ENCODE data around the gene CFAP161.

Gene CFAP161

DNA sequence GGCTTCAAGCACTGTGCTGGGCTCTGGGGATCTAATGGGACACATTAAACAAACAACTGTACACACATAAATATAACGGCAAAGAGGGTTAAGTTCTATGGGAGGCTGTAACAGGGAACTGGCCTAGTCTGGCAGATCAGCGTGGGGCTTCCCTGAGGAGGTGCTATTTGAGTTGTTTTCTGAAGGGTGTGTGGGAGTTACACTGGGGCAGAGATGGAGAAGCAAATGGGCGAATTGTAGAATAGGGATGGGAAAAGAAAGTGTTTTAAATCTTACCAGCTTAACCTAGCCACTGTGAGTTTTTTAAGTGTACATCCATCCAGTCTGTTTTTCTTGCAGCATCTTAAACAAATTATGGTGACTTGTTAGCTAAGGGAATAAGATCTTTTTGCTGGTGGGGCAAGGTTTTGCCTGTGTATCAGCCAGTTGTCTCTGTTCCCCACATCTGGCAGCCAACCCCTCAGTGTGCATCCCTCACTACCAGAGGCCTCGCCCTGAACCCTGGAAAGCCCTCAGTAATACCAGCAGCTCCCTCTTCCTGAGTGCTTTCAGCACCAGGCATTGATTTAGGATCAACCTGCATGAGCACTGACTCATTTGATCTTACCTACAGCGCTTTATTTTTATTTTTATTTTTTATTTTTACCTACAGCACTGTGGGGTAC, 51.7 kb downstream of the CFAP161 start:
- no peak for DNase-seq

DNA sequence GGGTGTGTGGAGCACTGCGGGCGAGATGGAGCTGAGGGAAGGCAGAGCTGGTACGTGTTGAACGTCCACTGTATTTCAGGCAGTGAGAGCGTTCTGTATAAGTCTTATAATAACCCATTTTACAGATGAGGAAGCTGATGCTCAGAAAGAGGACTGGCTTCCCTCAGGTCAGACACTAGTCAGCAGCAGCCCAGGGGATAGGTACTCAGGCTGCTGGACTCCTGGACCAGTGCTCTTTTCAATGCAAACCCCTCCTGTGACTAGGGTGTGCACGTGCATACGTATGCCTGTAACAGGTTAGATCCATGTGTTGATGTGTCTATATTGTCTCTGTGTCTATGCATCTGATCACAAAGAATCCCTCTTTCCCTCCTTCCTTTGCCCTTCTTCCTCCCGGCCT, 54.3 kb downstream of the CFAP161 start:
- no peak for DNase-seq

DNA sequence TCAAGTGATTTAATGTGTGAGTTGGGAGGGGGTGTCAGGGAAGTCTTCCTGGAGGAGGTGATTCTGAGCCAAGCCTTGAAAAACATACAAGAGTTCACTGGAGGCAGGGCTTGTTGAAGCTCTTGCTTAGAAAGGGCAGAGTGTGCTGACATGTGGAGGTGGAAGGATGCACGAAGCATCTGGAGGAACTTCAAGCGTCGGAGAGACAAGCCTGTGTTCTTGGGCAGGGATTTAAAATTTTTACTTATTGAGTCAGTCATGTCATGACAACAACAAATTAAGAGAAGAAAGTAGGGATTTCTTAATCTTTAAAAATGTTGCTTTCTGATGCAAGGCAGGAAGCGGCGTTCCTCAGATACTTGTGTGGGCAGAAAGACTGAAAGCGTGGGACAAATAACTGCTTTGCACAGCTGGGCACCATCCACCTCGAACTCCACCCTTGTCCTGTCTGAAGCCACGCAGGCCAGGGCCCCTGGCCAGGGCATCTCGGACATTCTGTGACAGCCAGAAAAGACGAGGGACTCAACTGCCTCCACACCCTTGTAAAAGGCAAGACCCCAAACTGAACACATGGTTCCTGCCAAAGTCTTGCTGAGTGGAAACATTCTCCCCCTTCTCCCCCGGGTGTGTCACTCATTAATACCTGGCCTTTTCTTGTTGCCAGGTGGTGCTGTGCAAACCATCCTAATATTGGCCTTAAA, 55.7 kb downstream of the CFAP161 start:
- no peak for DNase-seq

DNA sequence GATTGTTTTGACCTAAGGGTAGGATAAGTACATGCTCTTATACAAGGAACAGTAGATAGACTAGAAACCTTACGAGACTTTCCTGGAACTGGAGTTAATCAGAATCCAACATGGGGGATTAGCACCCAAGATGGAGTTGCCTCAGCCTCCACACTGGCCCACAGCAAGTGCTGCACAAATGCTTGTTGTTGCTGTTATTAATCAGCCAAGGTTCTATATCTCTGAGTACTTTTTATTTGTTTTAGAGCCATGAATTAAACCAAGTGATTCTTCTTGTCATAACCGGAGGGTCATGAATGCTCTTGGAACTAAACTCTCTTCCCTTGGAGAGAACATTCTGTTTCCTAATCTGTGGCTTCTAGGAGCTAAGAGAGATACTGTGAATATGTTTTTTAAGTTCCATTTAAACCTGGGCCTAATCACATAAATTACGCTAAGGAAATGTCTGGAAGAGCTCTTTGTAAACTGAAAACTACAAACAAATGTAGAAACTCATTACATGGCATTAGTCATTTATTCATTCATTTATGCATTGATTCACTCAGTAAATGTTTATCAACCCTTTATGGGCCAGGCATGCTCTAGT, 56.9 kb downstream of the CFAP161 start:
- no peak for DNase-seq

DNA sequence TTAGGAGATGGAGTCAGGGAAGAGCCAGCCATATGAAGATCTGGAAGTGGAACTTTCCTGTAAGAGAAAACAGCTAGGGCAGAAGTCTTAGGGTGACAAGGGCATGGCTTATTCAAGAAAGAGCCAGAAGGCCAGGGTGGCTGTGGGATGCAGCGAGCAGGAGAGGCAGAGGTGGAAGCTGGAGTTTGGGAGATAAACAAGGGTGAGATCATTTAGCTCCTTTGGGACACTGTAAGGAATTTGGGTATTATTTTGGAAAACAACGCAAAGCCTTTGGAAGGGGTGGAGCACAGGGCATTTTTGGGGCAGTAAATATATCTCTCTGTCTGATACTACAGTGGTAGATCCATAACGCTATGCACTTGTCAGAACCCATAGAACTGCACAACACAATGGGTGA, 57.6 kb downstream of the CFAP161 start:
- no peak for DNase-seq

DNA sequence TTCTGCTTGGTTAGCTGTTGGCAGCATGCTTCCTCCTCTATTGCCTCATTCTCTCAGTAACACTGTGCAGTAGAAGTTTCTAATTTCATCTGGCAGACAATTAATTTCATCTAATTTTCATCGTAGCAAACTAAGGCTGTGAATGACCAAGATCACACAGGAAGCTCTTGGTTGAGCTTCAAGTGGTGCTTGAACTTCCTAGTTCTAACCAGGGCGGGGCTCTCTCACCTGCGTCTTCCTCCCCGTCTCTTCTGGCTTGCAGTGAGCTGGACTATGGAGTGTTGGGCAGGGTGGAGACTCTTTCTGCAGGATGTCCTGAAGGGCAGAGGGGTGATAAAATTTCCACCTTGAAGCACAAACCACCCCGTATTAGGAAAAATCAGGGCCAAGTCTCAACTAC, 60.7 kb downstream of the CFAP161 start:
- no peak for DNase-seq

DNA sequence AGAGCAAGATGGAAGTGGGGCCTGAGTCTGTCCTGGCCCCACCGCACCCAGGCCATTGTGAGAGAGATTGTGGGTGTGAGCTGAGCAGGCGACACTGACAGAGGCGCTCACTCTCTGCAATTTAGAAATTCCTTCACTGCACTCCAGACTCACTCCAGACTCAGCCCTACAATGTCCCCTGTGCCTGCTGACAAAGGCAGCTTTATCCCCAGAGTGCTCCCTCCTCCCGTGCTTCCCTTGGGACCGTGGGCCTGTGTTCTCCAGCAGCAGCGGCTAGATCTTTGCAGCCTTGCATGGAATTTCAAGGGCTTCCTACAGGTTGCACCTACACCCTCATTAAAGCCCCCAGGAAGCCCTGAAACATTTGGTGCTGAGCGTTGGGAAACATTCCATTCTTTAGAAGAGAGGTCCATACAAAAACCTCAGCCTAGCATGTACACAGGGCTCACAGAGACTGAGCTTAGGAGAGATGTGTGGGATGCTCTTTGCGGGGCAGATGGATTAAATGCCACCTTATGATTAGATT, 61.3 kb downstream of the CFAP161 start:
- DNase-seq: no peak

DNA sequence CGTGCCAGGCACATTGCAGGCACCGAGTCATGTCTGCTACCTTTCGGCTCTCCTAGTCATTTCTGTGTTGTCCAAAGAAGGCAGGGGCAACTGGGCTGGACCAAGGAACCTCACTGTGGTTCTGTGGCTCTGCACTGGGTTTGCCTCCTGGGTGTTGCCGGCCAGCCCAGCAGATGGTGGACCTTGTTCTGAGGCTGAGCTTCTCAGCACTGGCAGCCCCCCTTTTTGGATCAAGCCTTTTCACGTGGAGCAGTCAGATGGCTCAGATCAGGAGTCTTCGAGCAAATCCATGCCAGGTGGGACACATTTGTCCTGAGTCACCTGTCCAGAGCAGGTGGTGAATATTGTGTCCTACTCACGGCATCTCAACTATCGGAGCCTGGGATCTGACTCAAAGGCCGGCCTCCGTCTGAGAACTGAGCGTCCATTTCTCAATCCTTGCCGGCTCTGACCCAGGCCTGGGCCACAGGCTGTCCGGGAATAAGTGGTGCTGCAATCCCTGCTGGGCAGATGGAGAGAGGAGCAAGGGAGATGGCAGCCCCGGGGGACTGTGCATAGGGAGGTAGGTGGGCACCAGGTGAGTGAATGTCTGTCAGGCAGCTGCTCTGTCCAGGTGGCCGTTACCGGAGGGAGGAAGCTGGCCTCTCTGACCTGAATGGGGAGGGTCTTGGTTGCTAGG, 62.6 kb downstream of the CFAP161 start, which contains the start of gene IL16:
Gene IL16, plus strand, starts transcription at position 304 of the 679 bp plus-strand sequence. CDS start 28,521 bp downstream, outside the sequence.
- no peak for DNase-seq

DNA sequence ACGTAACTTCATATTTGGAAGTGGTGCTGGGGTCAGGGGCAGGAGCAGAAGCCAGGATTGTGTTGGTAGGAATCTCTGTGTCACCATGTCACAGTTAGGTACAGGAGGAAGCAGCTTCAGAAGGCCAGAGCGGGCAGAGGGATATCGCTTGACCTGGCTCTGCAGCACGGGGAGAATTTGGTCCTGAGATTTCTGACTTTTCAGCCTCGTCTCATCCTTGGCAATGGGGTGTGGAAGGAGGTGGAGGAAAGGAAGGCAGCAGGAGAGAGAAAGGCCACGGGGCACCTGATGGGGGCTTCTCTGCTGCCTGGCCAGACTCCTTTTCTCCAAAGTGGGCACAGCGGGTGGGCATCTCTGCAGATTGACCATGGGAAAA, 63.2 kb downstream of the CFAP161 start:
- no peak for DNase-seq

DNA sequence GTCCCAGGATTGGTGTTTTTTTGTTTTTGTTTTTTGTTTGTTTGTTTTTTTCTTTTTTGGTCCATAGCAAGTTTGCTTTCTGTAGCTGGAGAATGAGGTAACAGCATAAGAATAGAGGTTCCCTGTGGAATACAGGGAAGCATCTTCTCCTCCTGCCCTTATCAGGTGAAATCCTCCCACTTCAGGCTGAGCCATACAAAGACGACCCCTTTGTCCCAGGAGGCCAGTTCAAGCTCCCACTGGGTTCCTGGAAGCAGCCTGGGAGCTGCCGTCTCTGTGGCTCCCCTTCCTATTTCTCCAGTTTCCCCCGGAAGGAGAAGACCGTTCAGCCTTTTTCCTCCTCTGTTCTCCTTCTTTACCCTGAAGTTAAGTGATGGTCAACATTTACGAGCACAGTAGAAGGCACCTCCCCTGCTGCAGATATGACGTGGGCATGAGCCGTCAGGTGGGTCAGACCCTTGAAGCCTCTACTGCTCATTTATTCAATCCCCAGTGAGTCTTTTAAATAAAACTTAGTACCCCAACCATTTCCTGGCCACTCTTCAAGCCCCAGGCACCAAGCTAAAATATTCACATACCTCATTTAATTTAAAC, 63.7 kb downstream of the CFAP161 start:
- DNase-seq: no peak

All from NCI-H446 treated with DMSO at 0.1 percent for 48 hours (cell line).